Upper lobe of left lung (tissue), 4 donors: ENCODE results near the gene PDILT.

ENCODE experiments used
- CTCF ChIP-seq, 6 experiments: fragments of 450-650 bp in 4 of 6; fragments of 200-600 bp in 2 of 6; sonication (generic) in 2 of 6; IDR thresholded peaks; one replicate each; pipeline ENCODE4 v1.5.1; 2016 to 2019; ENCODE audit warnings: antibody characterized with exemption in 6 of 6
- POLR2A ChIP-seq, 4 donors: fragments of 450-650 bp; IDR thresholded peaks; one replicate each; pipeline ENCODE4 v1.5.1; 2016 to 2017; ENCODE audit warnings: antibody characterized with exemption in 4 of 4, mild to moderate bottlenecking in 2 of 4

GRCh38 chr16:20397468-20398074, 7.0 kb downstream of the PDILT start:
- TF ChIP-seq CTCF (IDR thresholded peaks at IDR 0.05) (no peak), POLR2A (IDR thresholded peaks at IDR 0.05) (no peak)
